Measurements from ENCODE around the gene STK25. TPM values are rescaled to one million over a fixed set of nuclear protein-coding genes. Genes with fewer than 3 reads are reported as not detected.

Gene STK25
- total RNA-seq, 2 donors from 2014 or later = 35.3 to 95.5 TPM

- ATAC-seq (no peak), DNase-seq (ENCODE audit: low spot score in 2 of 2) (no peak)
- H3K36me3 Mint-ChIP-seq = no peaks in the 10 kb centered on the region
- no peaks in the 10 kb centered on the region for H3K9me3 Mint-ChIP-seq
- H3K27ac Mint-ChIP-seq = no peak overlapping the region
Observed at GRCh38 chr2:241503776-241504392, 4.5 kb downstream of the STK25 start.

GRCh38 chr2:241502281-241502680 lies 6.1 kb downstream of the STK25 start:
- ATAC-seq (no peak), DNase-seq (ENCODE audit: low spot score in 2 of 2) (no peak)
- H3K27ac Mint-ChIP-seq = no peak overlapping the region
- no peaks in the 10 kb centered on the region for H3K36me3 Mint-ChIP-seq
- no peaks in the 10 kb centered on the region for H3K9me3 Mint-ChIP-seq

- DNase-seq (ENCODE audit: low spot score in 2 of 2) (no peak), ATAC-seq (no peak)
- Mint-ChIP-seq H3K36me3 (no peaks in the 10 kb centered on the region), H3K9me3 (no peaks in the 10 kb centered on the region), H3K27ac (no peak overlapping the region)
Observed at GRCh38 chr2:241501551-241501950, 6.8 kb downstream of the STK25 start.

- no peak for ATAC-seq
- no peaks in the 10 kb centered on the region for H3K9me3 Mint-ChIP-seq
- H3K36me3 Mint-ChIP-seq = no peaks in the 10 kb centered on the region
Observed at GRCh38 chr2:241501099-241501541, 7.3 kb downstream of the STK25 start.

GRCh38 chr2:241500431-241500975 lies 7.9 kb downstream of the STK25 start:
- ATAC-seq = no peak
- Mint-ChIP-seq H3K27ac (no peak overlapping the region), H3K36me3 (no peaks in the 10 kb centered on the region), H3K9me3 (no peaks in the 10 kb centered on the region)
- no peak for DNase-seq (ENCODE audit: low spot score in 2 of 2)

More at GRCh38 chr2:241501099-241501541, 7.3 kb downstream of the STK25 start:
- DNase-seq (ENCODE audit: low spot score in 2 of 2) = no peak
- H3K27ac Mint-ChIP-seq = no peak overlapping the region

GRCh38 chr2:241500016-241500415 lies 8.4 kb downstream of the STK25 start:
- Mint-ChIP-seq H3K9me3 (no peaks in the 10 kb centered on the region), H3K27ac (peak overlapping the region in 1 of 2 donors; percentile 65), H3K36me3 (no peaks in the 10 kb centered on the region)
- DNase-seq (ENCODE audit: low spot score in 2 of 2) (no peak), ATAC-seq (no peak)

- DNase-seq (ENCODE audit: low spot score in 2 of 2) (no peak), ATAC-seq (no peak)
- Mint-ChIP-seq H3K36me3 (no peaks in the 10 kb centered on the region), H3K9me3 (no peaks in the 10 kb centered on the region), H3K27ac (peak overlapping the region in 1 of 2 donors; percentile 65)
Observed at GRCh38 chr2:241499146-241499965, 9.0 kb downstream of the STK25 start.

- no peak overlapping the region for H3K27ac Mint-ChIP-seq
- H3K9me3 Mint-ChIP-seq = no peaks in the 10 kb centered on the region
- ATAC-seq = no peak
- no peaks in the 10 kb centered on the region for H3K36me3 Mint-ChIP-seq
- DNase-seq (ENCODE audit: low spot score in 2 of 2) = no peak
Observed at GRCh38 chr2:241498115-241499070, 10.0 kb downstream of the STK25 start.

GRCh38 chr2:241496904-241497877 lies 11.2 kb downstream of the STK25 start:
- H3K9me3 Mint-ChIP-seq = no peaks in the 10 kb centered on the region
- DNase-seq (ENCODE audit: low spot score in 2 of 2) (no peak), ATAC-seq (no peak)
- H3K27ac Mint-ChIP-seq = no peak overlapping the region
- no peaks in the 10 kb centered on the region for H3K36me3 Mint-ChIP-seq

GRCh38 chr2:241496003-241496707 lies 12.2 kb downstream of the STK25 start:
- DNase-seq (ENCODE audit: low spot score in 2 of 2) (no peak), ATAC-seq (no peak)
- Mint-ChIP-seq H3K27ac (peak overlapping the region in 1 of 2 donors; percentile 22), H3K9me3 (no peaks in the 10 kb centered on the region), H3K36me3 (no peaks in the 10 kb centered on the region)

- Mint-ChIP-seq H3K36me3 (no peaks in the 10 kb centered on the region), H3K27ac (peak overlapping the region; percentile 26 to 36), H3K9me3 (no peaks in the 10 kb centered on the region)
- DNase-seq (ENCODE audit: low spot score in 2 of 2) (no peak), ATAC-seq (no peak)
Observed at GRCh38 chr2:241495172-241496002, 13.0 kb downstream of the STK25 start.

- no peaks in the 10 kb centered on the region for H3K36me3 Mint-ChIP-seq
- H3K9me3 Mint-ChIP-seq = no peaks in the 10 kb centered on the region
- H3K27ac Mint-ChIP-seq = peak overlapping the region in 1 of 2 donors; percentile 26
- no peak for ATAC-seq
- DNase-seq (ENCODE audit: low spot score in 2 of 2) = no peak
Observed at GRCh38 chr2:241494311-241494908, 14.0 kb downstream of the STK25 start.

GRCh38 chr2:241493092-241493491 lies 15.3 kb downstream of the STK25 start:
- no peak overlapping the region for H3K27ac Mint-ChIP-seq
- DNase-seq (ENCODE audit: low spot score in 2 of 2) (no peak), ATAC-seq (no peak)
- H3K9me3 Mint-ChIP-seq = no peaks in the 10 kb centered on the region
- no peaks in the 10 kb centered on the region for H3K36me3 Mint-ChIP-seq

- Mint-ChIP-seq H3K36me3 (no peaks in the 10 kb centered on the region), H3K27ac (peak overlapping the region in 1 of 2 donors; percentile 78), H3K9me3 (no peaks in the 10 kb centered on the region)
- no peak for ATAC-seq
- no peak for DNase-seq (ENCODE audit: low spot score in 2 of 2)
Observed at GRCh38 chr2:241492174-241492565, 16.2 kb downstream of the STK25 start.

Measured in activated naive CD4-positive, alpha-beta T cell treated with anti-CD3 and anti-CD28 coated beads, Interleukin-2, amount 50 U/mL, for 72 hours (primary cell).